Cerebellar cortex (tissue), 1 donor: ENCODE measurements around the gene TRERF1.
"Not testable (repeated sequence)": the region's sequence is repeated elsewhere in the genome, so short reads cannot be mapped to it uniquely, and the experiment has no call there.

Source experiments
- DNase-seq: peaks from one replicate; pipeline ENCODE4 v3.0.0-alpha.2; 2015; ENCODE audit warnings: low spot score

The TRERF1 gene

DNA sequence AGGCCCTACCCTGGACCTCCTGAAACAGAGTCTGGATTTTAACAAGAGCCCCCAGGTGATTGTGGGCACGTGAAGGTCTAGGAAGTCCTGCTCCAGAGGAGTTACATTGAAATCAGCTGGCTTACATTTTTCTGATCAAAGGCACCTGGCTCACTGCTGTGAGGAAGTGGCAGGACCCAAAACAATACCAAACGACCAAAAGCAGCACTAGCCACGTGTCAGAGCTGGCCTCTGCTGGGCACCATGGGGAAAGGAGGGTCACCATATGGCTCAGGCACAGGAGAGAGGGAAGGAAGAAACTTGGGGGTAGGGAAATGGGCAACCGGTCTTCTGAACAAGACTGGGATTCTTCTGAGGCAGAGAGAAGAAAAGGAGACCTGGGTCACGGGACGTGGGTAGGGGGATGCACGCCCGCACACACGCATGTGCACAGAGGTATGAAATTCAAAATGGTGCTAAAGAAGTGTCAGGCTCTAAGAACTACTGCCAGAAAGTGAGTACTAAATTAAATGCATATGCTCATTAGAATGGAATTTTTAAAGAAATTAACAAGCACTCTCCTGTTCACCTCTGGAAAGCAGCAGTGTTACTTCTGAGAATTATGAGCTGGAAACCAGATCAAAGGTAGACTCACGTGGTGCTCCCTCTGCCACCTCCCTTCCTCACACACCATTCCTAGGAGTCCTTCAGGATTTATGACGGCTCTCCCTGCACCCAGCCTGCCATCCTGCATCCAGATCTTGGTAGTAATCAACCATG lies 113.6 kb downstream of the TRERF1 start:
- DNase-seq, result no peak

DNA sequence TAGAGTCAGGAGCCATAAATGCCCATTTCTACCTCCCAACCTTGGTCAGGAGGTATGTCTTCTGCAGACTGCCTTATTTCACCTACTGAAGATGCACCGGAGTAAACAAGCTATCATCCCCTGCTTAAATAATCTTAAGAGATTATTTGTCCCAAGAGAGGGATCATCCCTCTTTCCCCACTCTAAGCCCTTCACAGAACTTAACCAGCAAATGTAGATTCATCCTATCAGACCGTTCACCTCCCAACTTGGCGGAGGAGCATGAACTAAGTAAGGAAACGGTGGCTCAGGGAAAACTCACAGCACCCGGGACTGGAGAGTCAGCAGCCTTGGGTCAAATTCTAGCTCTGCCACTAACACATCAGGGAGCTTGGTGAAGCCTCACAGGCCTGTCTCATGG lies 115.3 kb downstream of the TRERF1 start:
- DNase-seq, result no peak

DNA sequence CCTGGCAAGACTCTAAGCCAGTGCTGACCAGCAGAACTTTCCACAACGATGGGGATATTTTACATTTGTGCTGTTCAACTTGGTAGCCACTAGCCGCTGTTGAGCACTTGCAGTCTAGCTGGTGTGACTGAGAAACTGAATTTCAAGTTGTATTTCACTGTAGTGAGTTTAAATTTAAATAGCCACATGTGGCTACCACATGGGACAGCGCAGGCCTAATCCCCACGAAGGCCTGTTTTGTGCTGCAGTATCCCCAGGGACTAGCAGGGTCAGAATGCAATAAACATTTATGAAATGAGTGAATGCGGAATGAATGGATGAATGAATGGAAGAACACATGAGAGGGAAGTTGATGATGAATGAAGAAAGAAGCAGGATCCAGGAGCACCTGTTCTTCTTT lies 115.8 kb downstream of the TRERF1 start:
- no peak for DNase-seq

DNA sequence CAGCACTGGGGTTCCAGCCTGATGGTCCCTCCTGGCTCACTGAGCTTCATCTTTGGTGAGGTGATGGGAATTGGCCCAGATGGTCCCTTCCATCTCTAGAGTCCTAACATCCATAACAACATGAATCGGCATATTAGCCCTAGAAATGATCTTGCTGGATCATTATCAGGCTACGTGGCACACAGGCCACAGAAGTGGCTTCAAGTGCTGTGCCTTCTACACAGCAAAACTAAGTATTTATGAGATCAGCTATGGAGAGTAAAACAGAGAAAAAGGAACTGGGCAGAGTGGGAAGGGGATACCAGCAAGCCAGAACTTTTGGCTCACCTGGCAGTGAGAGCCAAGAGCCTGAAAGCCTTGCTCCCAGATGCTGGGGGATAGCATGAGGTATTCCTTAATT lies 116.9 kb downstream of the TRERF1 start:
- no peak for DNase-seq

DNA sequence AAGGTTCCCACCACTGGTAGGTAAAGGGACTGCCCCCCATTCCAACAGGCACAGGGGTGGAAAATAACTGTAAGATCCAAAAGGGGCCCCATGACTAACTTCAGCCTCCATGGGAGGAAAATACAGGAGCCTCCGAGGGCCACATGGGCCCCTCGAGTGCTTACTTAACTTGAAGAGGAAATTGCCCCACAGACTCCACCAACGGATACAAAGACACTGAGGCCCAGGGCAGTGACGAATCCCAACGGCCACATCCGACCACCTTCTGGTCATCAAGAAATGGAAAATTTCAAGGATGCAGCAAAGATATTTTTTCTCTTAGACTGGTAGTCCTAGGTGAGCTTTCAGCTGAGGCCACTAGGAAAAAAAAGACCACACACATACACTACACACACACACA lies 118.1 kb downstream of the TRERF1 start:
- no peak for DNase-seq

DNA sequence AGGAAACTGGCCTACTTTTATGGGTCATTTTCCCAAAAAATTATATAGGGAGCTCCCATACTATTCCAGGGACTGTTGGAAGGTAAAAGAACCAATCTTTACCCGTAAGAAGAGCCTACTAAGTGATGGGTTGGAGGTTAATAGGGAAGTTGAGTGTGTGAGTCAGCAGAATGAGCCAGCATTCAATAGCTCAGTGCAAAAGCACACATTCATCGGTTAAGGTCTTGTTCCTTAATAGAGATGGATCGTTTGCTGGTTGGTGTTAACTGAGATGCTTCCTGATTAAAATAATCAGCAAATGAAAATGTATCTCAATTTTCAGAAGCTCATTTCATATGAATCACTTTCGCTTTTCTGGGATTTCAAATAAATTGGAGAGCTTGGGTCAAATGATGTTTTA lies 118.8 kb downstream of the TRERF1 start:
- DNase-seq, result no peak

DNA sequence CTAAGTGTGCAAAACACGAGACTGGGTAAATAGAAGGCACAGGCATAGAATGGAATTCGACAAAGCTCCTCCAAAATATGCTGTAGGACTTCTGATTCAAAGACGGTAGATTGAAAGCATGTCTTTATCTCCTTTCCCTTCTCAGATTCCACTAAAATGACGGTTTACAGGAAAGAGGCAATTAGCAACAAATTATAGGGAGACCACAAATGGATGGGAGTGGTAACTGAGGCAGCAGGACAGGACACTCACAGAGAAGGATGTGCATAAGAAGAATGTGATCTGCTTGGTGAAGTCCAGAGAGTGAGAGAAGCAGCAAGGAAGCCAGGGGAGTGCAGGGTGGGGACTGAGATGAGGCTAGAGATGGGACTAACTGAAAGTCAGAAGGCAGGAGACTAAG lies 120.7 kb downstream of the TRERF1 start:
- no peak for DNase-seq

DNA sequence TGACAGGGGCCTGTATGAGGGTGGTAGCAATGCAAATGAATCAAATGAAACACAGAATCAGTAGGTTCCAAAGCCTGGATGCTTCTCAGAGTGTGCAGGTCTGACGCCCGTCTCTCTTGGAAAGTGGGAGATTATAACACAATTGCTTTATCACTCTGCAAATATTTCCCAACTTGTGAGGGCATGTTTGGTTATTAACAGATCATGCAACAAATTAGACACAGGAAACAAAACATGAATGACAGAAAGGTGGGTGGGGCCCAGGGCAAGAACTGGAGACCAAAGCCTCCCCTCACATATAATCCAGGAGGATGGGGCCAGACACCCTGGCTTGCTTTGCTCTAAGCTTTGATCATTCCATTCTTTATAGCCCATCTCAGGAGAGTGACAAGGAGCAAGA lies 125.5 kb downstream of the TRERF1 start:
- no peak for DNase-seq

DNA sequence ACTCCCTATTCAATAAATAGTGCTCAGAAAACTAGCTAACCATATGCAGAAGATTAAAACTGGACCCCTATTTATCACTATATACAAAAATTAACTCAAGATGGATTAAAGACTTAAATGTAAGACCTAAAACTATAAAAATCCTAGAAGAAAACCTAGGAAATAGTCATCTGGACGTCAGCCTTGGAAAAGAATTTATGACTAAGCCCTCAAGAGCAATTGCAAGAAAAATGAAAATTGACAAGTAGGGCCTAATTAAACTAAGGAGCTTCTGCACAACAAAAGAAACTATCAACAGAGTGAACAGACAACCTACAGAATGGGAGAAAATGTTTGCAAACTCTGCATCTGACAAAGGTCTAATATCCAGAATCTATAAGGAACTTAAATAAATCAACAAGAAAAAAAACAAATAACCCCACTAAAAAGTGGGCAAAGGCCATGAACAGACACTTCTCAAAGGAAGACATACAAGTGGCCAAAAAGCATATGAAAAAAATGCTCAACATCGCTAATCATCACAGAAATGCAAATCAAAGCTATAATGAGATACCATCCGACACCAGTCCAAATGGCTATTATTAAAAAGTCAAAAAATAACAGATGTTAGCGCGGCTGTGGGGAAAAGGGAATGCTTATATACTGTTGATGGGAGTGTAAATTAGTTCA lies 126.9 kb downstream of the TRERF1 start:
- DNase-seq, result not testable (repeated sequence)

DNA sequence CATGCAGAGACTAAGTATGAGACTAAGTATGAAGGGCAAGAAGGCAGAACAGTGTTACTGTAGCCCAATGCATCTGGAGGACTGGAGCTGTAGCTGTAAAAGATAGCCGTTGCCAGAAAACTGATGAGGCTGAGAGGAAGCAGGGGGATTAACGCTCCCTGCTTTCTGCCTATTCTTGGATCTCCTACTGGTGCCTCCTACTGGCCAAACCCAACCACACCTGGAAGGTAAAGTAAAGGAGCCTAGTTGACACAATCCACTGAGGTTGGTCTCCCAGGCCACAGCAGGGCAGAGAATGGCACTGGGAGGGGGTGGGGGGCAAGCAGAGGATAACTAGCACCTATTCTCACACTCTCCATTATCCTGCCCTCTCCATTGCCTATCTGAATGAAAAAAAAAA lies 129.1 kb downstream of the TRERF1 start:
- DNase-seq, result no peak

DNA sequence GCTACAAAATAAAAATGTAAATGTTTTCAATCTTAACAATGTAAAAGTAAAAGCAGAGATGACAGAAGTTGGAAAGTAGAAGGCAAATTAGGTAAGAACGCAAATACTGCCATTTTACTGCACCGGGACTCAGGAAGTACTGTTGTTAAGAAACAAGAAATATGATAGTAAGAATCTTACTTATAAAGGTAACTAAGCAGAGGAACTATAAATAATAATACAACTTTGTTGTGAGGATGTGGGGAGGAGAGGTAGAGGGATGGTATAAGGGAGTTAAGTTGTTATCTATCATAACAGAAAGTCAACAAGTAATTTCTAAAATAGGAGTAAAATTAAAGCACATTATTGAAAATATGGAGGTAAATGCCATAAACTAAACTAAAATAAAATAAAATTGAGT lies 129.8 kb downstream of the TRERF1 start:
- DNase-seq, result no peak

DNA sequence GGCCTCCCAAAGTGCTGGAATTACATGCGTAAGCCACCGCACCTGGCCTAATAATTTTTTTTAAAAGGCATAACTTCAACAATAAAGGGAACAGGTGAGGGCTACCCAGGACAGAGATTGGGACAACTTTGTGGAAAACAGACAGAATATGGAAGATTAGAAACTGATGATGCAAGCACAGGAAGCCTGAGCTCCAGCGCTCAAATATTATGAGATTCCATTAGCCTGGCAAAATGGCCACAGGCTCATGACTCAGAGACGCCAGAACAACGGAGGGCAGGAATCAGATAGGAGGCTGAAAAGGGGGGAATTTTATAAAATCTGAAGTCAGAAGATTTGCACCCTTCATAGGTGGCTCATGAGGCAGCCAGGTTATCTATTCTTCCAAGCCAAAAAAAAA lies 131.0 kb downstream of the TRERF1 start:
- no peak for DNase-seq

DNA sequence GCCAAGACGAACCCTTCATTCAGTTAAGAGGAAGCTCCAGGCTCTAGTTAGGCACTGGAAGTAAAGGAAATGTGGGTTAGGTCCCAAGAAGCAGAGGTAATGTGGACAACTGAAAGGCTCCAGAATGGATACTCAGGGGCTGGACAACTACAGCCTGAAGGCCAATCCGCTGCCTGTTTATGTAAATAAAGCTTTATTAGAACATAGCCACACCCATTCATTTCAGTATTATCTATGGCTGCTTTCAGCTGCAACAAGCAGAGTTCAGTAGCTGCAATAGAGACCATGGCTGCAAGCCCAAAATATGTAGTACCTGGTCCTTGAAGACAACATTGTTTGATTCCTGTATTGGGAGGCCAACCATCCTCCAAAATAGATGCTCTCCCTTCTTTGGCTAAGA lies 133.2 kb downstream of the TRERF1 start:
- DNase-seq, result no peak

DNA sequence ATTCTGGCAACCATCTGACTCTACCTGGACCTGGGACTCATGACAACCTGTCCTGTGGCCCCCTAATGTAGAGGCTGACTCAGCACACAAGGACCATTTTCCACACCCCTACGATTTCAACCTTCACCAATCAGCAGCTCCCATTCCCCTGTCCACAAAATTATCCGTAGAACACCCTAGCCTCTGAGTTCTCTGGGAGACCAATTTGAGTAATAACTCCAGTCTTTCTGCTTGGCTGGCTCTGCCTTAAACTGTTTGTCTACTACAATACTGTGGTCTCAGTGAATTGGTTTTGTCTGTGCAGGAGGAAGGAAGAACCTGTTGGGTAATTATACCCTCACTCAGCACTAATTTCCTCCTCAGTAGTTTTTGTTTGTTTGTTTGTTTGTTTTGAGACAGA lies 134.7 kb downstream of the TRERF1 start:
- peak; percentile 16 for DNase-seq

DNA sequence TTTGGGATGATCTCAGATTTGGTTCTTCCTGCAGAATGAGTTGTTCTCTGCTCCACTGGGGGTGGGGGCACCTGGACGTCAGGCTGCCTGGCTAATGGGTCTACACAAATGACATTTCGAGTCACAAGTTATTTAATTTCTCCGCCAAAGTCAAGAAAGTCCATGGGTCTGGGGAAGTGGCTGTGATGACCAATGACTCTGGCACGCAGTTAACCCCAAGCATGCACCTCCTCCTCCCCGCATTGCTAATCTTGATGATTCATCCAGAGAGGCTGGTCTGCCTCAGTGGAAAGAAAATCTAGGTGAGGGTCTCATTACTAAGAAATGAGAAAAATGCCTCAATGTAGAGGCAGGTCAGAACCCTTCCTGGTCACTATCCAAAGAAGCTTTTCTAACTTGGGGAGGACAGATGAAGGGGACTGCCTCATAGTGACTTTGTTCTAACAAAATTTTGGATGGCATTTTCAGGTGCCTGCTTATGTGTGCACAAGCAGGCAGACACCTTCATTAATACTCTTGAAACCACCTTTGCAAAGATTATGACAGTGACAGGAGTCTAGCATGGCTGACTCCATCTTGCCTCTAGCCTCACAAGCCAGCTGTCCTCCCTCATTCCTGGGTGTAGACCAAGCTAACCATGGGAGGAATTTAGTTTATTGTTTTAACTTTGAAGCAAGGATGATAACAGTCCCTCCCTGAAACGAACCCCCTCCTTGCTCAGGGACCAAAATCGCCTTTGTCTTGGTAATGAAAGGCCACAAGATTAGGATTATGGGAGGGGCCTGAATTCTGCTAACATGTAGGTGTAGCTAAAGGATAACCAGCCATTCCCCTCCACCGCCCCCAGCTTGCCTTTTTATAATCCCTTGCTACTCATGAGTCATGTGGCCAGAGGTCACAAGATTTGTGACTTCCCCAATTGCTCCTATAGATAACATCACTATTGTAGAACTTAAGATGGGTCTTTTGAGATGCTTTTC lies 135.4 kb downstream of the TRERF1 start:
- peak; percentile 21 for DNase-seq

DNA sequence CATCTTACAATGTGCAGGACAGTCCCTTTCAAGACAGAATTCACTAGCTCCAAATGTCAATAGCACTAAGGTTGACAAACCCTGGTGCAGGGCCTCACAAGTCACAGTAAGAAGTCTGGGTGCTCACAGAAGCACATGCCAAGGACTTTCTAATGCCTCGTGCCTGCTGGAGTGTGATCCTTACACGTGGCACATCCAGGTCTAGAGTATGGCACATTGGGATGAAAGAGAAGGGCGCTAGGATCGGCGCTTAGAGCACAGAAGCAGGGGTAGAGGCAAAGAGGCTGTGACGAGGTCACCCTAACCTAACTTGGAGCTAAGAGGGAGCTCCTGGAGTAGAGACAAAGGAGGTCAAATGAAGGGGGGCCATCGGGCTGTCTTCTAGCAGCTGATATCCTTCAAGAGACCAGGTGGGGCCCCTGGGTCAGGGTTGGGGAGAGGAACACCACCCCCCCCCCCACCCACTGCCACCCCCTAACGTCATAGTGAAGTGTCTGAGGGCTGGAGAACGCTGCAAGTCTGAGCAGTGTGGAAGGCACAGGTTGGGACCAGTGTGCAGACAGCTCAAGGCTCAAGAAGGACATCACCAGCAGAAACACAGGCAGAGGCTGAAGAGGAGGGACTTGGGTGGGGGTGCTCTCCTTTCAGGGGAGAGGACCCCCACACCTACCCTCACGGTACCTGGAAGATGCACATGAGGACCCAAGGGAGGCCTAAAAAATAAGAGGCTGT lies 136.3 kb downstream of the TRERF1 start:
- DNase-seq, result no peak

DNA sequence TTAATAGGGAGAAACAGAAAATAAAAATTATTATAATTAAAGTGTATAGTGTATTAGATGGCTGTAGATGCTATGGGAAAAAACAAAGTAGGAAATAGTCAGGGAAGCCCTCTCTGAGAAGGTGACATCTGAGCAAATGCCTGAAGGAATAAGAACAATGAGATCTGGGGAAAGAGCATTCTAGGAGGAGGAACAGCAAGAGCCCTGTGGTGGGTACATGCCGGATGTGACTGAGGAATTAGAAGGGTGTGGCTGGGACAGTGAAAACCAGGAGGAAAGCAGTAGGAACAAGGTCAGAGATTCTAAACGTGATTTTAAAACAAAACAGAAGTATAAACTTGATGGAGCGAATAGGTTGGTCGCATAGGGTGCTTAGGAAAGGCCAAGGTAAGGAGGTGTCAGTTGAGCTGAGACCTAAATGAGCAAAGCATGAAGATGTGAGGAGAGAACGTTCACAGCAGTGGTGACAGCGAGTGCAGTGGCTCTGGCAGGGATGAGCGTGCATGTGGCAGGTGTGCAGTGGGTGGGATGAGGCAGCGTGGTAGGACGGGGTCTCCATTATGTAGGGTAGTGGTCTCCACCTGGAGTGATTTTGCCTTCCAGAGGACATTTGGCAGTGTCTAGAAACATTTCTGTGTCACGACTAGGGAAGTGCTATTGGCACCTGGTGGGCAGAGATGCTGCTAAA lies 137.0 kb downstream of the TRERF1 start:
- DNase-seq, result no peak

DNA sequence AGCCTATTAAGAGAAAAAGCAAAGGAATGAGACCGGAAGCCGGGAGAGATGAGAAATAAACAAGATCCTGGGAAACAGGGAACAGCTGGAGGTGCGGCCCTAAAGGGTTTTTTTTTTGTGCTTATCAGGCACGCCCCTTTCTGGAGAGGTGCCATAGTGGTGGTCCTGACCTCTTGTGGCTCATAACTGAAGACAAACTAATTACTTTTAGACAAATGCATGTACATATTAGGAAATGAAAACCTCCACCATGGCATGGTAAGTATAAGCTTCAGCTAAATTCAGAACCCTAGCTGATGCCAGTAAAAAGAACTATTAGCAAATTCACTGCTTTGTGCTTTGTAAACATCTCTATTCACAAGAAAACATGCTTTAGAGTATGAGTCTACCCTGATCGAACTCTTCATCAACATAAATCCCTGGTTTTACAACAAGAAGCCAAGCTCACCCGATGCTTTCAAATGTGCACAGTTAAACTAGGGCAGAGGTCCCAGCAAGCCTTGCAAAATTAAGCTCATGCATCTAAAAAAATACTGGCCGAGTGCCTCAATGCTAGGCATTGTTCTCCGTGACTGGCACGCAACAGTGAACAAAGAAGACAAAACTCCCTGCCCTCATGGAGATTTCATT lies 137.7 kb downstream of the TRERF1 start:
- peak; percentile 25 for DNase-seq

DNA sequence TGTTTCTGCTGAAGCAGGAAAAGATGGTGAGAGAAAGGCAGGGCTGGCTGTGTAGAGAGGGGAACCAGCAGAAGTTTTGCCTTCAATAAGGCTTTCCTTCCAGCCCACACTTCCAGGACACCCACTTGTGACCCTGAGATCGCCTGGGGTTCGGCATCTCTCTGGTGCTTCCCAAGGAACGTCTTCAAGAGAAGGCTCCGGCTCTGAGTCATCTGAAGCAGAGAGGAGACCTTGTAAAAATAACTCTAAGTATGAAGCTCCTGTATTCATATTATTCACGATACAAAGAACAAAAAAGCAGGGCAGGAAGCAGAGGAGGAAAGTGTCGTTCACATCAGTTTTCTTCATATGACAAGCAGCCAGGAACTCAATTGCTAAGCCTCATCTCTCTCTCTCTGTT lies 138.7 kb downstream of the TRERF1 start:
- no peak for DNase-seq

DNA sequence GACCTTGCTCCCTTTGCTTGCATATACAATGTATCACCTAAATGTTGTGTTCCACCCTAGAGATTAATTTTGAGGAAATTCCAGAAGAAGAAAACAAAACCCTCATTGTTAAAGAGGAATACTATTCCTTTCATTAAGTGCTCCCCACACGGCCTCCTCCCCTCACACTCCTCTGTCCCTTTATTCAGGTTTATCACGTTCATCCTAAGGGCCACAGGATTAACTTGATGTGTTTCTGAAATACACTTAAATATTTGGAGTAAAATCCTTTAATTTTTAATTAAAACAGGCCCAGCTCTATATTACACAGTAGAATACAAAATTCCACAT lies 144.6 kb downstream of the TRERF1 start:
- no peak for DNase-seq
